GM21390 (cell line): Measurements from ENCODE around the gene PSG3.
"Not testable (repeated sequence)": the region's sequence is repeated elsewhere in the genome, so short reads cannot be mapped to it uniquely, and the experiment has no call there.

Source experiments
- ATAC-seq: cut with Tn5 transposase; IDR thresholded peaks from one replicate; pipeline ENCODE4 v1.9.1; 2021; ENCODE audit not compliant: unreplicated experiment

Gene PSG3

DNA sequence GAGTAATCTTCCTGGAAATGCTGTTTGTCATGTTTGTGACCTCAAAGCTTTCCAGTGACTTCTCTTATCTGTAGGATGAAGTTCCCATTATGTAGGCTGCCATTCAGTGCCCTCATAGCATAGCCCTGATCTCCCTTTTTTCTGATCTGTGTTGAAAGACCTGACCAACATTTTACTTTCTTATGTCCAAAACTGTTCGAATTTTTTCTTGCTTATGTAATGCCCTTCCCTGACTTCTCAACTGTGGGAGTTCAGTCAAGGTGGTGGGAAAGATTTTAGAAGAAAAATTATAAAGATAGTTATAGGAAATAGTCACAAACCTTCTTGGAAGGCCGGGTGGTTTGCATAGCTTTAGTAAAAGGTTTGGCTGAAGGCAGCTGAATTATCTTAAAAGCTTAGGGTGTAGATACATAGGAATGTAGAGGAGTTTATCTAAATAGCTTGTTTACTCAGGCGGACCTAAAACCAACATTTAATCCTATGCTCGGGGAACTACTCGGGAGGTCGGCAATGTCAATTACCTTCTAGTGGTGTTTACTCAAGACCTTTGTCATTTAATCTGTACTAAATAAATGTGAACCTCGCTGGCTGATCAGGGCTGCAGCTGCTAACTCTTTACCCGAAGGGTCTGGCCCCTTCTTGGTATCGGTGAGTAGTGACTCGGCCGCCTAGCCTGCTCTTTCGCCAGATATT, 44.3 kb downstream of the PSG3 start:
- ATAC-seq = no peak

DNA sequence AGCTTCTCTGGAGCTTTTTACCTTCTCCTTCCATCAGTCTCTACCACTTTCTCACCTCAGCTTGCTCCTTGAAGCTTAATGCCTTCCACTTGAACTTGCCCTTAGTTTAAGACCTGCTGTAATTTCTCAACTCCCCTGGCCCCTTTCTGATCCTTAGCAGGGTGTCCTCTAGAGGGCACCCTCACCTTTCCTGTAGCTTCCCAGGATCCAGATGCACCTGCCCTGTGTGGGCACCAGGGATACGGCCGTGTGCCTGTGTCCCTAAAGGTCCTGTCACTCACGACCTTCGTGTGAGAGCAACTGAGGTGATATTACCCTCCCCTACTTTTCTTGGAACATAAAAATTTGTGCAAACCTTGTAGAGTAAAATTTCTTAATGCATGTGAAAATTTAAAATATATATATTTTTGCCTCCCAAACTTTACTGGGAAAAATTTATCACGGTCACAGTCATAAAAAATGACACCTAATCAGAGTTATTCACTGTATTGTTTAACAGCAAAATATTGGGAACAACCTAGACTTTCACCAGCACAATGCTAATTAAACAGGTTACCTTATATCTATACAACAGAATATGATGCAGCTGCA, 46.4 kb downstream of the PSG3 start:
- ATAC-seq = no peak

DNA sequence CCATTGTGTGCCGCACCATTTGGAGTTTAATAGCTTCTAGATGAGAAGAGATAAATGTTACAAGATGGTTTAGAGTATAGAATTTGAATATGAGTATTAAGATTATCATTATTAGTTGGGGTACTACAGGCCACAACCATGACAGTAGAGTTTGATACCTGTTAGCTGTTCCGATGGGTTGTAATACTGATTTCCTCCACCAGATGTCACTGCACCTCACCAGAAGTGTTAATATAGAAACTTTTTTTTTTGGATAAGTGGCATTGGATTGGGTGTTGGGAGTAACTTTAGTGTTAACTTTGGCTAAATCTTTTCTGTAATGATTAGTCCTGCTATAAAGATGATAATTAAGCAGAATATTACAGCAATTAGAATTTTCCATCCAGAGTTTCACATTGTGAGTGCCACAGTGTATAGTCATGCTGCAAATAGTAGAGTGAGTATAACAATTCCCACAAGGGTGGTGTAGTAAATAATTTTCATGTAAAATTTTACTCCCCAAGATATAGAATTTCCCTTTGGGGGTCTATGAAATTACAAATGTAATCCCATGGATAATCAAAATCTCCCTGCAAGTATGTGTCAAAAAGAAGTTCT, 56.3 kb downstream of the PSG3 start:
- no peak for ATAC-seq

DNA sequence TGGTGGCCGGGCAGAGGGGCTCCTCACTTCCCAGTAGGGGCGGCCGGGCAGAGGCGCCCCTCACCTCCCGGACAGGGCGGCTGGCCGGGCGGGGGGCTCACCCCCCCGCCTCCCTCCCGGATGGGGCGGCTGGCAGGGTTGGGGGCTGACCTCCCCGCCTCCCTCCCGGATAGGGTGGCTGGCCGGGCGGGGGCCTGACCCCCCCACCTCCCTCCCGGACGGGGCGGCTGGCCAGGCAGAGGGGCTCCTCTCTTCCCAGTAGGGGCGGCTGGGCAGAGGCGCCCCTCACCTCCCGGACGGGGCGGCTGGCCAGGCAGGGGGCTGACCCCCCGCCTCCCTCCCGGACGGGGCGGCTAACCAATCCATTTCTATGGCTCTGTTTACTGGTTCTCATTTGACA, 64.0 kb downstream of the PSG3 start:
- not testable (repeated sequence) for ATAC-seq

DNA sequence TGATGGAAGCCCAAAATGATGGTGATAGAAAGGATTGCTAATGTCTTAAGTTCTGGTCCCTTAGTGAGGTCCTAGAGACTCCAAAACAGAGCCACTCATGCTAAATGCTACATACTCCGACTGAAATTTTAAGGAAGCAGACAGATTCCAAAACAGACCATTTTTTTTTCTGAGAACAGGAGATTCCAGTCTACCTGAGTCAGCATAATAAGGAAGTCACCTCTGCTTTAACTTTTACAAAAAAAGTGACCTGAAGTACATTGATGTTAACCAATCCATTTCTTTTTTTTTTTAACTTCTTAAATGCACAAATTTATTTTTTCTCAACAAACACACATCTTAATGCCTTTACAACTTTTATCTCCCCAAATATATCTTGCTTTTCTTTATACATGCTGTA, 65.7 kb downstream of the PSG3 start:
- ATAC-seq = not testable (repeated sequence)
